DMS53 (cell line): Measurements from ENCODE around the gene SLC14A1.
"Not testable (repeated sequence)": the region's sequence is repeated elsewhere in the genome, so short reads cannot be mapped to it uniquely, and the experiment has no call there.

Source experiments
- DNase-seq: peaks from one replicate; lab custom pipeline; 2025; lab: John Stamatoyannopoulos, UW

Gene SLC14A1

GRCh38 chr18:45757644-45758043, 33.7 kb downstream of the SLC14A1 start:
- DNase-seq: not testable (repeated sequence)

GRCh38 chr18:45760462-45761036, 36.6 kb downstream of the SLC14A1 start:
- no peak for DNase-seq

- no peak for DNase-seq
Measured at GRCh38 chr18:45761512-45762114, 37.6 kb downstream of the SLC14A1 start.

- no peak for DNase-seq
Measured at GRCh38 chr18:45764000-45764686, 40.2 kb downstream of the SLC14A1 start.

- DNase-seq: no peak
Measured at GRCh38 chr18:45765796-45766195, 41.8 kb downstream of the SLC14A1 start.

GRCh38 chr18:45771587-45772480, 47.9 kb downstream of the SLC14A1 start:
- DNase-seq: no peak

GRCh38 chr18:45774065-45774521, 50.1 kb downstream of the SLC14A1 start:
- DNase-seq: peak; percentile 30

- peak; percentile 96 for DNase-seq
Measured at GRCh38 chr18:45775241-45775676, 51.3 kb downstream of the SLC14A1 start.

- DNase-seq: no peak
Measured at GRCh38 chr18:45775743-45776142, 51.8 kb downstream of the SLC14A1 start.

GRCh38 chr18:45777393-45777792, 53.4 kb downstream of the SLC14A1 start:
- DNase-seq: no peak

GRCh38 chr18:45780568-45780967, 56.6 kb downstream of the SLC14A1 start:
- peak; percentile 45 for DNase-seq

GRCh38 chr18:45782662-45783061, 58.7 kb downstream of the SLC14A1 start:
- DNase-seq: no peak

- DNase-seq: no peak
Measured at GRCh38 chr18:45783097-45784075, 59.4 kb downstream of the SLC14A1 start.

- DNase-seq: no peak
Measured at GRCh38 chr18:45785134-45785533, 61.2 kb downstream of the SLC14A1 start.

GRCh38 chr18:45786941-45787340, 63.0 kb downstream of the SLC14A1 start:
- DNase-seq: no peak

GRCh38 chr18:45787346-45787745, 63.4 kb downstream of the SLC14A1 start:
- DNase-seq: no peak

GRCh38 chr18:45788861-45789260, 64.9 kb downstream of the SLC14A1 start:
- DNase-seq: no peak

- no peak for DNase-seq
Measured at GRCh38 chr18:45792506-45793263, 68.7 kb downstream of the SLC14A1 start.

- DNase-seq: no peak
Measured at GRCh38 chr18:45793264-45793965, 69.4 kb downstream of the SLC14A1 start.
